Progenitor cell of endocrine pancreas (in vitro differentiated cells): ENCODE measurements around the gene BMP7. TPM values are rescaled to one million over a fixed set of nuclear protein-coding genes. Genes with fewer than 3 reads are reported as not detected.
"Not testable (repeated sequence)": the region's sequence is repeated elsewhere in the genome, so short reads cannot be mapped to it uniquely, and the experiment has no call there.

ENCODE experiments used
- DNase-seq: peaks from one replicate; pipeline ENCODE4 v3.0.0; 2021; ENCODE audit warnings: low spot score; ENCODE audit not compliant: unreplicated experiment
- H3K27ac Mint-ChIP-seq: 2 replicates; pipeline ENCODE4 v1.8.0; 2021; ENCODE audit warnings: mild to moderate bottlenecking, moderate library complexity, mixed read lengths
- H3K27me3 Mint-ChIP-seq: 2 replicates; pipeline ENCODE4 v1.8.0; 2021; ENCODE audit warnings: mixed read lengths
- H3K36me3 Mint-ChIP-seq: 2 replicates; pipeline ENCODE4 v1.8.0; 2022; ENCODE audit warnings: mixed read lengths; ENCODE audit not compliant: insufficient read depth
- H3K4me1 Mint-ChIP-seq: 2 replicates; pipeline ENCODE4 v1.8.0; 2021; ENCODE audit warnings: low read depth, mixed read lengths
- H3K4me3 Mint-ChIP-seq: 2 replicates; pipeline ENCODE4 v1.8.0; 2021; ENCODE audit warnings: low read depth, mild to moderate bottlenecking, moderate library complexity, mixed read lengths
- H3K9me3 Mint-ChIP-seq: 2 replicates; pipeline ENCODE4 v1.8.0; 2021; ENCODE audit warnings: low read depth, mixed read lengths
- CTCF ChIP-seq: fragments of 200-600 bp; sonication (generic); IDR thresholded peaks from one replicate; pipeline ENCODE4 v1.5.0; 2021; ENCODE audit warnings: antibody characterized with exemption, mild to moderate bottlenecking; ENCODE audit not compliant: unreplicated experiment
- total RNA-seq: library from RNA; stranded (reverse); gene quantifications from 2 replicates; pipeline ENCODE4 v1.2.1, GENCODE V29; 2021

The BMP7 gene
- total RNA-seq, 1 donor from 2014 or later: 35.4 TPM

DNA sequence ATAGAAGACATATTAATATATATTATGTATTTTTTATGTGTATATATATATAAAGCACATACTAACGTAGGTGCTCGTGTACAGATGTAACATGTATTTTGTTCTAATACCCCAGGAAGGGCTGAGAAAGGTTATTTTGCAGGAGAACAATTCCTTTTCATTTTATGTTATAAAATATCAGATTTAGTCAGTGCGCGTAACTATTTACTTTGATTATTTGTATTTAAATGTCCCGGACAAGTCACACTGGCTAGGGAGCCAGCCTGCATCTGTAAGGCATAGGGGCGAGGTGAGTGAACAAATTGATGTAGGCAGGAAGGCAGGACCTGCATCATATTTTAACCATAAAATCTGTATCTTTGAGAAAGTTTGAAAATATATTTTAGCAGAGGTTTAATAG lies 74.1 kb downstream of the BMP7 start:
- no peak for DNase-seq
- H3K9me3 Mint-ChIP-seq: no peaks in the 10 kb centered on the region
- H3K36me3 Mint-ChIP-seq: peaks cover 14% of the 10 kb centered on the region
- no peaks in the 10 kb centered on the region for H3K27me3 Mint-ChIP-seq
- H3K4me3 Mint-ChIP-seq: no peak overlapping the region
- no peaks in the 10 kb centered on the region for H3K4me1 Mint-ChIP-seq
- TF ChIP-seq CTCF: no peak
- H3K27ac Mint-ChIP-seq: no peak overlapping the region

GRCh38 chr20:57191265-57191638 lies 75.2 kb downstream of the BMP7 start:
- not testable (repeated sequence) for H3K27ac Mint-ChIP-seq, H3K4me3 Mint-ChIP-seq, DNase-seq, H3K27me3 Mint-ChIP-seq, H3K4me1 Mint-ChIP-seq, H3K9me3 Mint-ChIP-seq
- peaks cover 14% of the 10 kb centered on the region for H3K36me3 Mint-ChIP-seq

GRCh38 chr20:57190536-57191264 lies 75.7 kb downstream of the BMP7 start:
- Mint-ChIP-seq H3K4me3 (no peak overlapping the region), H3K36me3 (peaks cover 14% of the 10 kb centered on the region), H3K27ac (no peak overlapping the region), H3K4me1 (no peaks in the 10 kb centered on the region), H3K27me3 (no peaks in the 10 kb centered on the region), H3K9me3 (no peaks in the 10 kb centered on the region)
- DNase-seq: no peak
- no peak for TF ChIP-seq CTCF

DNA sequence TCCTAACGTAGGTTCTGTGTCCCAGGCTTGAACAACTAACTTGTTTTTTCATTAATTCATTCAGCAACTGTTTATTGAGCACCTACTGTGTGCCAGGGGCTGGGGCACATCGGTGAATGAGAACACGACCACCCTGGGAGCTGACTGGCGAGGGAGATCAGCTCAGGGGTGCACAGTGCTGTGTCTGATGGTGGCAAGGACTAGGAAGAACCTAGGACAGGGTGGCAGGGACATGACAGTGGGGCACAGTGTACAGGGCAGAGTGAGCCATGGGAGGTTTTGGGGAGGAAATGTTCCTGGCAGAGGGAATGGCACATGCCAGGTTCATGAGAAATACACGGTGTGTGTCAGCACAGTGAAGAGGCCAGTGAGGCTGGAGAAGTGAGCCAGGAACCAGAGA lies 76.7 kb downstream of the BMP7 start:
- Mint-ChIP-seq H3K9me3 (peaks cover 5% of the 10 kb centered on the region), H3K36me3 (peaks cover 15% of the 10 kb centered on the region), H3K4me1 (no peaks in the 10 kb centered on the region), H3K27me3 (no peaks in the 10 kb centered on the region), H3K4me3 (no peak overlapping the region), H3K27ac (peak overlapping the region; percentile 26)
- no peak for DNase-seq
- TF ChIP-seq CTCF: no peak

DNA sequence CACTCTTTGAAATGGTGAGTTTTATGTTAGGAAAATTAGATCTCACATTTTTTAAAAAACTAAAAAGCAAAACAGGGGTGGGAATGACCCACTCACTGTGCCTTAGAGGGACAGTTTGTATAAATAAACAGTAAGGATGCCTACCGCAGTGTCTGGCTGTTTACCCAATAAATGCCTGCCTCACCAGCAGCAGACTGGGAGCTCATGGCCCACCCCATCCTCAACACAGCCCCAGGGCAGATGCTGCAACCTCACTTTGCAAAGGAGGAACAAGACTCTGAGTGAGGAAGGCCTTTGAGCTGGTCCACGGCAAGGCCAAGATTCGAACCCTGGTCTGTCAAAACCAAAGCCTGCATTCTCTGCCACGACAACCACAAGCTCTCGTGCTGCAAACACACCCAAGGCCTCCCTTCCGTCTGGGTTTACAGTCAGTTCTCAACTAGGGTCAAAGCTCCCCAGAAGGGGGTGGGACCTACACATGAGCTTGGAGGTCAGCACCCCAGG lies 77.8 kb downstream of the BMP7 start:
- no peak overlapping the region for H3K27ac Mint-ChIP-seq
- TF ChIP-seq CTCF: no peak
- peaks cover 14% of the 10 kb centered on the region for H3K36me3 Mint-ChIP-seq
- H3K4me3 Mint-ChIP-seq: no peak overlapping the region
- H3K27me3 Mint-ChIP-seq: no peaks in the 10 kb centered on the region
- DNase-seq: no peak
- H3K4me1 Mint-ChIP-seq: no peaks in the 10 kb centered on the region
- peaks cover 5% of the 10 kb centered on the region for H3K9me3 Mint-ChIP-seq

DNA sequence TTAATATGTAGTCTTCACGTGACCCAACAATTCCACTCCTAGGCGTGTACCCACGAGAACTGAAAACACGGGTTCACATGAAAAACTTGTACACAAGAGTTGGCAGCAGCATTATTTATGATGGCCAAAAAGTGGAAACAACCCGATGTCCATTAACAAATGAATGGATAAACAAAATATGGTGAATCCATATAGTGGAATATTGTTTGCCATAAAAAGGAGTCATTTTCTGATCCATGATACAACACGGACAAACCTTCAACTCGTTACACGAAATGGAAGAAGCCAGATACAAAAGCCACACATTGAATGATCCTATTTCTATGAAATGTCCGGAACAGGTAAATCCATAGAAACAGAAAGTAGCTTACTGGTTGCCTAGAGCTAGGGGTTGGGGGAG lies 78.4 kb downstream of the BMP7 start:
- Mint-ChIP-seq H3K4me1 (no peaks in the 10 kb centered on the region), H3K4me3 (no peak overlapping the region), H3K36me3 (peaks cover 16% of the 10 kb centered on the region), H3K9me3 (peaks cover 5% of the 10 kb centered on the region), H3K27me3 (no peaks in the 10 kb centered on the region), H3K27ac (no peak overlapping the region)
- no peak for DNase-seq
- TF ChIP-seq CTCF: no peak
